NCI-H2227 (cell line): ENCODE results near the gene RAD51B.
"Not testable (repeated sequence)": the region's sequence is repeated elsewhere in the genome, so short reads cannot be mapped to it uniquely, and the experiment has no call there.

Experiments used
- DNase-seq: peaks from one replicate; lab custom pipeline; 2025; ENCODE audit not compliant: unreplicated experiment; lab: John Stamatoyannopoulos, UW

Gene RAD51B

DNA sequence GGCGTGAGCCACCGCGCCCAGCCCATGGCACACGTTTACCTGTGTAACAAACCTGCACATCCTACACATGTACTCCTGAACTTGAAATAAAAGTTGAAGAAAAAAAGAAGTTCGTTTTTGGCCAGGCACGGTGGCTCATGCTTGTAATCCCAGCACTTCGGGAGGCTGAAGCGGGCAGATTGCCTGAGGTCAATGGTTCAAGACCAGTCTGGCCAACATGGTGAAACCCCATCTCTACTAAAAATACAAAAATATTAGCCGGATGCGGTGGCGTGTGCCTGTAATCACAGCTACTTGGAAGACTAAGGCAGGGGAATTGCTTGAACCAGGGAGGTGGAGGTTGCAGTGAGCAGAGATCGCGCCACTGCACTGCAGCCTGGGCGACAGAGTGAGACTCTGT is 879.2 kb downstream of the RAD51B start:
- not testable (repeated sequence) for DNase-seq

- DNase-seq = no peak
Observed at GRCh38 chr14:68701001-68701741, 881.6 kb downstream of the RAD51B start.

DNA sequence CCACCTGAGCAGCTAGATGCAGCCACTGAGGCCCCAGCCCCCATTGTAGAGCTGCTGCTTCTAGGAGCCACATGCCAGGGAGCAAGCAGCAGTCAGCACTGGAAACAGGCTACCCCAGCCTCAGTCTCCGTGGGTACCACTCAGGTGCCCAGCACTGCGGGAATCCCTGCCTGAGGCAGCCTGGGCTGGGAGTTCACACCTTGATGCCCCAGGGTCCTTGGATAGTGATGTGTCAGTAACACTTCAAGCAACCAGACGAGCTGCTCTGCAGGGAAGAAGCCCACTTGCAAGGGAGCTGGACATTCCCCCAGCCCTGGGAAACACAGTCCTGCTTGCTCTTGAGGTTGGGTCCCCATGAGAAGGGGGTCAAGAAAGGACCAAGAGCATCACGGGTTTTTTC is 882.6 kb downstream of the RAD51B start:
- no peak for DNase-seq

- no peak for DNase-seq
Observed at GRCh38 chr14:68702578-68702977, 883.0 kb downstream of the RAD51B start.

DNA sequence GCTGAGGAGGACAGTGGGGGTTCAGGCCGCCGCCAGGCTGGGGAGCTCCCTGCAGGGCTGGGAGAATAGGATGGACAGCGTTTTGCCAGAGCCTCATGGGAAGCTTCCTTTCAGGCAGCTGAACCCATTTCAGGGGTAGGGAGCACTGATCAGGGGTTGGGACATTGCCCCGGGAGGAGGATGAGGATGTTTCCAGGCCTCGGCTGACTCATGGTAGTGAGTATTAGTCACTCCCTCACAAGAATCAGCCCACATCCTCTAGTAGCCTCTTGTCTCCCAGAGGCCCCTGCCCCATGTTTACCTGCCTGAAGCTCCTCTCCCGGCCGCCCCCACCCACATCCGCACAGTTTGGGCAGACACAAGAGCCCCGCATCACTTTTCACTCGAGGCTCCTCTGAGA is 883.5 kb downstream of the RAD51B start:
- no peak for DNase-seq

GRCh38 chr14:68704736-68705720 is 885.4 kb downstream of the RAD51B start:
- DNase-seq = no peak

GRCh38 chr14:68705741-68706283 is 886.2 kb downstream of the RAD51B start:
- no peak for DNase-seq

- DNase-seq = no peak
Observed at GRCh38 chr14:68707482-68707881, 887.9 kb downstream of the RAD51B start.

GRCh38 chr14:68708343-68708742 is 888.8 kb downstream of the RAD51B start:
- no peak for DNase-seq

GRCh38 chr14:68709007-68709406 is 889.4 kb downstream of the RAD51B start:
- DNase-seq = no peak

DNA sequence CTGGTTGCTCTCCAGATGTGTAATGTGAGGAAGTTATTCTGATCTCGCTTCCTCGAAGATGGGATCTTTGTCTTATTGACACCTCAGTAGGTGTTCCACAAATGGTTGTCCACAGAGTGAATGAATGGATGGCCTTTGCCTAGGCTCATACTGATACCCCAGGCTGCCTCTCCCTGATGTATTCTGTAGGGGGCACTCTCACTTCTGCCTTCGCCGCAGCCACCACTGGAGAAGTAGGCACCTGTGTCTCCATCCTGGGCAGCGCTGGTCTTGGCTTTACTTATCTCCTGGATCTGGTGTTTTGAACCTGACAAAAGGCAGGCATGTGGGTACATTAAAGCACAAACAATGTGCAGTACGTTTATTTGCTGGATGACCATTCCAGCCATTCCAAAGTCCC is 891.2 kb downstream of the RAD51B start:
- DNase-seq = no peak

- DNase-seq = no peak
Observed at GRCh38 chr14:68711561-68712309, 892.2 kb downstream of the RAD51B start.

DNA sequence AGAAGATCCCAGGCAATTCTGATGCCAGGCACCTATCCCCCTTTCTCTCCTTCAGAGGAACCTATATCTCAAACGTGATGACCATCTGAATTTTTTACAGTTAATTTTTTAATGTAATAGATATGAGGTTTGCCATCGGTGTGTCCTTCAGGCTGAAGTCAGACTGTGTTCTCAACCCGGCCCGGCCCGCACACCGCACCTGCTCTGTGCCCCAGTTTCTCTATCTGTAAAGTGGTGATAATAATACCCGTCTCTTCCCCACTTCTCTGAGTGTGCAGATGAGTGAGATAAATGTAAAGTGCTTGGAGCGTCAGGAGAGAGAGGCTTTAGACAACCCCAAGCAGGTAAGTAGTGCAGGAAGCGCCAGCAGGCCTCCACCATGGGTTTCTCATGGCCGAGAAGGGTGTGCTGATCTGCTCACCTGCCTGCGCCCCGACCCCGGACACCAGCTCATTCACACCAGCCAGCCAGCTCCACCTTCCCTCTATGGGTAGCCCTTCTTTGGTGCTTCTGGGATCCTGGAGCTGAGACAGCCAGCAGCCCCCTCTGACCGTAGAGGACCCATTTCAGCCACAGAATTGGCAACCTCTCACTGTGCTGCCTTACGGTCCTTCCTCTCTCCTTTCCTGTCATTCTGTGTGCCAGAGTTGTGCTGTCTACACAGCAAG is 893.3 kb downstream of the RAD51B start:
- no peak for DNase-seq

DNA sequence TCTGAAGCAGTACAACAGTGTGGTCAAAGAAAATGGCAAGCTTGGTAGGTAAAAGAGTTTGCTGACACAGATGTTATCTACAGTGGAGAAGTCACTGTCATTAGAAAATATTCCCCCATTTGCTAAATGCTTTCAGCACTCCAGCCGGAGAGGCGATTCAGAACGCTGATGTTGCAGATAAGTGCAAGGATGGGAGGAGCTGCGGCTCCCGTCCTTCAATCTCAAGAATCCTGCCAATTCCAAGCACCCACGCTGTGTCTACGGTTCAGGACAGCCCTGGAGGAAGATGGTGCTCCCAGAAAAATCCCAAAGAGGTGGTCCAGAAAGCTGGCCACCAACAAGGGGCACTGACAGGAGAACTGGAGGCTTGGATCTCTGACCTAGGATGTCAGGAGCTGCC is 894.2 kb downstream of the RAD51B start:
- no peak for DNase-seq

GRCh38 chr14:68714991-68715924 is 895.7 kb downstream of the RAD51B start:
- no peak for DNase-seq

GRCh38 chr14:68716698-68717097 is 897.1 kb downstream of the RAD51B start:
- DNase-seq = no peak

DNA sequence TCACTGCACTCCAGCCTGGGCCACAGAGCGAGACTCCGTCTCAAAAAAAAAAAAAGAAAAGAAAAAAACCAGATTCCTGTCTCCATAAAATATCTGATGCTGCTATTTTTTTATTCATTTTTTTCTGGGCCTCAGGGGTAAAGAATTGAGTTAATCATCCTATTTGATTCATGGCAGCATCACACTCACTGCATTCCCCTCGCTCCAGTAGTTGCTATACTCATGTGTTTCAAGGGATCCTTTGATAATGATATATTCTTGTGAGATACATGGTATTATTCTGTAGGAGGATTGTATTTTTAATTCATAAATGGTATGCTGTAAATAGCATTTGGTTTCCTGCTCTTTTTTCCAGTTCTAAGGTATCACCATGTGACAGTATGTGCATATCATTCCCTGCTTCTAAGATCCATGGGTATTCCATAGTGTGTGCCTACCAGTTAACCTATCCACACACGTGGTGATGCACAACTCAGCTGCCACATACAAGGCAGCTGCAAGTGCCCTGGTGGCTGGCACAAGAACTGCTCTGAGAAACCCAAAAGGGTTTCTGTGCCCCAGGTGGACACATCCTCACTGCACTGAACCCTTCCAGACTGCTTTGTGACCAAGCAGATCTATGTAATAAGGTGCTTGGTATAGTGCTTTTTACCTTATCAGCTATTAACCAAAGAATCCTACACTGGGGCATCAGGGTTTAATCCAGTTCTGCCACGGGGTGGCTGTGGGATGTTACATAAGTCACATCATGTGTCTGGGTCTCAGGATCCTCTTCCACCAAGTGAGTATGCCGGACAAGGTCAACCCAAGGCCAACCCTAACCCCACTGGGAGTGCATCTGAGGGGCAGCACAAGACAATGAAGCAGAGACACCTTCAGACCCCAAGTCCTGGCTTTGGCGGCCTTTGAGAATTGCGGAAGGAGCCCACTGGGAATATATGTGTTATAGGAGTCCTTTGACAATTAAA is 898.7 kb downstream of the RAD51B start:
- no peak for DNase-seq

DNA sequence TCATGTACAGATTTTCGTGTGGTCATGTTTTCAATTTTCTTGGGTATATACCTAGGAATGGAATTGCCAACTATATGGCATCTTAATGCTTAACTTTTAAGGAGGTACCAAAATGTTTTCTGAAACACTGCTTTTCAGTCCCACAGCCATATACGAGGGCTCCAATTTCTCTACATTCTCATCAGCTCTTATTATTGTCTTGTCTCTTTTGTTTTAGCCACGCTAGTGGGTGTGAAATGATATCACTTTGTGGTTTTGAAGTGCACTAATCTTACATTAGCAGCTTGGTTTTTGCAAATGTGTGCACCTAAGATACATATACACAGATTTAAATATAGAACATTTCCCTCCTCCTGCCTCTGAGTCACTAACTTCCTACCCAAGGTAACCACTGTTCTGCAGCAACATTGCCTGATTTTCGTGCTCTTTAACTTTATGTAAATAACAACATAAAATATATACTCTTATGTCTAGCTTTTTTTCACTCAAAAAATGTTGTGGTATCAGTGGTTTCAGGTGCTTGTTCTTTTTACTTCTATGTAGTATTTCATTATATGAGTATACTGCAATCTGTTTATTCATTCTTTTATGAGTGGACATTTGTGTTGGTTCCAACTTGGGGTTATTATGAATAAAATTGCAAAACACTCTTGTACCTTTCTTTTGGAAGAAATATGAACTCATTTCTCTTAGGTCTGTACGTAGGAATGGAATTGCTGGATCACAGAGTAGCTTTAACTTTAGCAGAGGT is 900.2 kb downstream of the RAD51B start:
- no peak for DNase-seq
